ENCODE measurements around the gene TEC.
A peak's percentile ranks its signal among the peaks of the same experiment; 100 is the strongest.

TEC gene

DNA sequence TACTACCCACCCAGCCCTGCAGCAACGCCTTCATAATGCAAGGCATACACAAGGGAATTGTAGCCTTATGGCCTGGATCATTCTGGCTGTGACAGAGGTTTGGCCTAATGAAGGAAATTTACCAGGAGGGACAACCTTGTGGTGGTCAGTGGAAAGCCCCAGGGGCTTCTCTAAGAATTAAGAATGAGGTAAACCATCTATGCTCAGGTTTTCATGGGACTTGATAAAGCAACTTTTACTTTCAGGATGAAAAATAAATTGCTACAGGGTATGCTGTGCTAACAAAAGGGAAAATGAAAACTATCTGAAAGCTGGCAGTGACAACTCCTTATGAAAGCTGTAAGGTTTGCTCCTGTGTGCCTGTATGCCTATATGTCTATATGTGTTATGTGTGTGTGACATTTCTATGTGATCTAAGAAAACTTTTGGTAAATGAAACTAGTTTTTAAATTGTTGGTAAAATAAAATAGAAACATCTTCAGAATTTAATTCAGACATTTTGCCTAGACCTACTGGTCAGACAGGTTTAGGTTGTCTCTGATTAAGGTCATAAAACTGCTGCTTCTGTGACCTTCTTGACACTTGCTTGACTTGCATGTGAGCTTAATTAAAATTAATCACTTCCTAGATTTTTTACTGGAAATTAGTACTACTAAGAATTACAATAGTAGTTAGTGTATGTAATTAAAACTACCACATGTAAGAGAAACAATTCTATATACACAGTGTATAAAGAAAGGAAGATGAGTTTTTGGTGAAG is 115.7 kb downstream of the TEC start:
- no peak for DNase-seq

DNA sequence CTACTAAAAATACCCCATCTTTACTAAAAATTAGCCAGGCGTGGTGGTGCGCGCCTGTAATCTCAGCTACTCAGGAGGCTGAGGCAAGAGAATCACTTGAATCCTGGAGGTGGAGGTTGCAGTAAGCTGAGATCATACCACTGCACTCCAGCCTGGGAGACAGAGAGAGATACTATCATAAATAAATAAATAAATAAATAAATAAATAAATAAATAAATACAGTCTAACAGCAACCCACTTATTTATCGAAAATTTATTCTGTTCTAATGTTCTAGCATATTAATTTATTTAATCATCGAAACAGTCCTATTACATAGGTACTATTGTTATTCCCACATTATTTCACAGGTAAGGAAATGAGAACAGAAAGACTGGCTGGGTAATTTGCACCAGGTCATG is 117.4 kb downstream of the TEC start:
- DNase-seq, result no peak

DNA sequence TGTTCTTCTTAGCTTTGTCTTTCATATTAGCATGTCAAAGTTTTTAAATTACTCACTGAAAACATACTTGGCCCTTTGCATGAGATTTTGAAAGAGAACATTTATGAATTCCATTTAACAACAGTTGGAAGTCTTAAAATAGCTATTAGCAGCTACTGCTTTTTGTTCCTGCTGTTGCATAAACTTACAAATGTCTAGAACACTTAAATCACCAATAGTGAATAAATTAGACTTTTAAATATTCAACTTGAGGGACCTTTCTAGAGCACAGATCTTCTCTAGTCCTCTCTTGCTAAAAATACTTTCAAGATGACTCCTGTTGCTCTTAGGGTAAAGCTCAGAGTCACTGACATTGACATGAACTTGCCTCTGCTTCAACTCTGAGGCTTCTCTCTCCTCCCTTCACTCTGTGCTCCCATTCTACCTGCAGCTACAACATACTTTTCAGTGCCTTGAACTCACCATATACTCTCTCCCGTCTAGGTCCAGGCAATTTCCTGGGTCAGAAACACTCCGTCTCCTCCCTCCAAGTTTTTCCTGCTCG is 119.7 kb downstream of the TEC start:
- DNase-seq, result no peak

DNA sequence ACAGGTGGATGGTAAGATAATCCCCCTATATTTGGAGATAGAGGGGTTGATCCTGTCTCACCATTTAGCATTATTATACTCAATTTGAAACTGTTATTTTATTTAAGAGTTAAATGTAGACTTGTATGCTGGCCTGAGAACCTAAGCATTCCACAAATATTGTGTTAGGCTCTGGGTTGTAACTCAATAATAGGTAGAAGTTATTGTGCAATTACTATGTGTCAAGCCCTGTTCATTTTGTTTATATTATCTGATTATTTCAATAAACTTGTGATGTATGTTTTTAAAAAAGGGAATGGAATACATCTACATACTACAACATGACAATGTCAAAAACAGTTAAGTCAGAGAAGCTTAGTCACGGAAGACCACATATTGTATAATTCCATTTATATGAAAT is 122.0 kb downstream of the TEC start:
- DNase-seq, result no peak

DNA sequence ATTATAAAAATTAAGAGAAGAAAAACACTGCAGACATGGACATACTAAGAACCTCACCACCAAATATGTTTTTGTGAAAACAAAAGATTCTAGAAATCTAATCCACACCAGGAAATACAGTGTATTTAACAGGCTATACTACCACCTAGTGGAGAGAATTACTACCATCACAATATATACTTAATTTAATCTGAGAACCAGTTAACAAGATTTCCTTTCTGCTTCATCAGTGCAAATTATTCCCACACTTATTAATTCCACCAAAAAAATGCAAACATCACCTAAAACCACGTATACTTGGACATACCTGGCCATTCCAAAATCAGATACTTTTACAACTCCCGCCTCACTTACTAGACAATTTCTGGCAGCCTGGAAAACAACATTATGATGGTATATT is 128.6 kb downstream of the TEC start:
- peak; percentile 11 for DNase-seq

DNA sequence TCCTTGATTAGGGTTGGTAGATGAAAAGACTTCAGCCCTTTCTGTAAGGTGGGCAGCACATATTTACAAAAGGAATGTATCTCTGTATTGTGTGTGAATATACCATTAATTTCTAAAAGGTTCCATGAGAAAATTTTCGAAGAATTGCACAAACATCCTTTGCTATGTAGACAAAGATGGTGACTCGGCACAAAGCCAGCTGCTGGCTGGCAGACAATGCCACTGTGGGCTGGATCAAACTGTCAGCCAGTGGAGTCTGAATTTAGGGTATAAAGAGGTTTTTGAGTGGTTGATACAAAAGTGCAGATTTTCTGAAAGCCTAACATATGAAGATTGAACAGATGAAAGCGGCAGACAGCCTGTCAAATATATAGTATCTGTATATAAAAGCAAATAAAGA is 129.9 kb downstream of the TEC start:
- peak; percentile 69 for DNase-seq

DNA sequence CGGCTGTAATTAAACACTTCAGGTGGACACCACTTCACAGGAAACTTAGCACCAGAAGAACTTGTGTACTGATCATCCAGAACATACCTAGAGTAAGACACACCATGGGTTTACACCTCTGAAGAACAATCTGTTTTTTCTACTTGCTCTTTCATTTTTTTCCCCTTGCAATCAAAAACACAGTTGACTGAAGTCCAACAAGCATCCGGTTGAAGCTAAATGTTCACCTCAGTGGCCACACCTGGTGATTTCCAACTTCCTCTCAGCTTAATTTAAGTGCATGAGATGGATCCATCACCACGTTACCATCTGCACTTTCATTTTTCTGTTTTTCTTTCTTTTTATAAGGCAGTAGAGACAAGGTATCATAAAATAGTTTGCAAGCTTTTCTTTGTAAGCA is 130.7 kb downstream of the TEC start:
- DNase-seq, result peak; percentile 78

DNA sequence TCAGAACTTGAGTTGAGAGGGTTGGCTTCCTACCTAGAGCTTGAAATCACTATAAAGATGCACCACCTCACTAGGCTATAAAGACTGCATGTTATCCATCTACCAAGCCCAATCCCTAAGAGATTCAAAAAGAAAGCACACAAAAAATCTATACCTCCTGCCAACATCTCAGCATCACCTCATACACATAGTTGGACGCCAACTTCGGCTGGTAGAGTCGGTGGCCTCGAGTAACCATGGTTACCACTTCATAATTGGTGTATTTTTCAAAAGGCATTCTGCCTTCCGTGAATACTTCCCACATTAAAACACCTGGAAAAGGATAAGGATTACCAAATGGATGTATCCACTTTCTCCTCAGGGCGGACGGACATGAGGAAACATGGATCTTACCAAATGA is 131.1 kb downstream of the TEC start:
- no peak for DNase-seq

DNA sequence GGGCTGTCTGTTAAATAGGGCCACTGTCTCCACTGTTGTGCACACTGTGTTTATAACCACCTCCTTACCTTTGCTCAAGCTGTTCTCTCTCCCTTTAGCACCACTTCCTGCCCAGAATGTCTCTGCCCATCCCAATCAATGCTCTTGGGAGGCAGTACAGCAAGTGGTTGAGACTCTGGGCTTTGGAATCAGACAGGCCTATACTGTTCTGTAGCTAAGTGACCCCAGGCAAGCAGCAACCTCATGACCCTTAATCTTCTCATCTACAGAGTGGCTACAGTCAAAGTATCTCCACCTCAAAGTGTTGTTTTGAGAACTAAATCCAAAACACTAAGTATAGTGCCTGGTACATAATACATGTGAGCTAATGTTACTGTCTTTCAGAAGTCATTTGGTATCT is 131.8 kb downstream of the TEC start:
- no peak for DNase-seq

DNA sequence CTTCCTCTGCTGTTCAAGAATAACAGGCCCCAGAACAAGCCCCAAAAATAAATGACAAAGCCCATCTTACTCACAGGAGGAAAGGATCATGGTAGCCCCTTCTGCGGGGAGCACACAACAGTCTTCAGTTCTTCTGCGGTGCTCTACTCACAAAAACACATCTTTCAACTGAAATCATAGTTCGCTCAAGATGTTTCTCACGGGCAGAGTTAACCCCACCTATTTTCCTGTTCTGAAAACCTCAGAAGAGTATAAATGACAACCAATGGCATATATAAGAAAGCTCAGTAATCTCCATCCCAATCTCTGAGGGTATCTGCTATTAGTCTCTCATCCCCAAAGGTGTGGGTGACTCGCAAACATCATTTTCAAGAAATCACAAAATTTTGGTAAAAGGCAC is 135.6 kb downstream of the TEC start, which contains the start of gene TXK:
TSS of gene TXK (minus strand) at position 170 of the 400 bp plus-strand sequence. CDS start at position 90, 80 bp downstream.
- no peak for DNase-seq

DNA sequence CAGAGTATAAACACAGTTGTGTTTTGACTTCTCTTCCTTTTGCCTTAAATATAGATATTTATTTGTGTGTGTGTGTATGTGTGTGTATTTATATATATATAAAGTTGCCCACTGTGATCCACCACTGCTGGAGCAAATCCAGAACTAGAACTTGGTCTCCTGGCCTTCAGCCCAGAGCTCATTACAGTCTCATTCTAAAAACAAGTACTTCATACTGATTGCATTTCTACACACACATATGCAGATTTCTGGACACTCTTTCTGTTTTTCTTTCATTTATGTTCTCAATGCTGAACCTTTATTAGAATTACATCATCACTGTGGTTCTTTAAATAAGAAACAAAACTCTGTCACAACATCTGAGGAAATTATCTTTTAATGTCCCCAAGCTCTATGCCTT is 136.0 kb downstream of the TEC start:
- DNase-seq, result peak; percentile 4

DNA sequence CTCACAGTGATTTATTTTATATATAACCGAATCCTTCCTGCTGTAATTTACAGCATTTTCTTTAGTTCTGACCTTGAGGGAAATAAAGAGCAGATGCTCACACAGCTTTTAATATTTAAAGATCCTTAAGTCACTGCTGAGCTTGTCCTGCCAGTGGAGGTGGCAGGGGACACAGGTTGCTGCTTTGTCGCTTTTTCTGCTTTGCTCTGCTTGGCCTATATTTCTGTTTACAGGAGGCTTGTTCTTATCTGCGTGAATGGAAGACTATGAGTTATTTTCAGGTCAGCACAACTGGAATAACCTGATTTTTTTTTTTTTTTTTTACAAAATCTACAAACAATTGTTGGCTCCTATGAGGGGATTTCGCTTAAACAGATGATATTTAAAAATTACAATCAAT is 137.9 kb downstream of the TEC start:
- no peak for DNase-seq

DNA sequence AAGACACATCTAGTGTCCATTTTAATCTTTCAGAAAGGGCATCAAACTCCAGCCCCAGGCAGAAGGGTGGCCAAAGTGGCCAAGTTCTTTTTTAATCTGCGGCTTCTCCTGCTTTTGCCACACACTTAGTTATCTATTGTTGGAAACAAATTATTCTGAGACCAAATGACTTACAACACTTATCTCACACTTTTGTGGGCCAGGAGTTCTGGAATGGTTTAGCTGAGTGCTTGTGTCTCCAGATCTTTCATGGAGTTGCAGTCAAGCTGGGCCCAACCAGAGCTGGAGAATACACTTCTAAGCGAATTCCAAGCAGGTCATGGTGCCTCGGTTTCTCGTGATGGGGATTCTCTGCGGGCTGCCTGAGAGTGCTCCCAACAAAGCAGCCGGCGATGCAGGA is 139.5 kb downstream of the TEC start:
- DNase-seq, result no peak

DNA sequence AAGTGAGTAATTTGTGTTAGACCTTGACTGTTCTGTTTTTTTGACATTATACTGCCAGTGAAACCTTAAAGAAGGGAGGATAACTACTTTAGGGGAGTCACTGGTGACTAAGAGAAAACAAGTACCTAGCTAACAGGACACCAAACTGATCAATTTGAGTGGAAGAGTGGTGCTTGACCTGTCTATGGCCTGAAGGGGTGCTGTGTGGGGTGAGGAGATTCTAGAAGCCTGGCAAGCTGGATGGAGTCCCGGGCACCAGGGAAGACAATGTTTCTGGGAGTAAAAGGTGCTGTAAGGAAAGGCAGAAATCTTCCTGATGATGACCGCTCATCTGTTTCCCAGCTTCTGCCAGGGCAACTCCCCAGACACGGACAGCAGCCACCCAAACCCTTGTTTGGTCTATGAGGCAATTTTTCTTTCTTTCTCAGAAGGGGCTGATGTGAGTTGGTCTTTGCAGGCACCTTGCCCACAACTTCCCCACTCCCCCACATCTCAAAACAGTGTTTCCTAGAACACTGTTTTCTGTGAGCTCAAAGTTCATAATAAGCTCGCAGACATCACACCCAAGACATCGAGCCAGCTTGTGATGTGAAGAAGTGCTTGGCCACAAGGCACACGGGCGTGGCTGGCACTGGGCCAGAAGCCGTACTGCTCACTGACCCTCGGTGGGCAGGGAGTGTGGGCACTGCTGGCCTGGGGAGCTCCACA is 140.2 kb downstream of the TEC start:
- DNase-seq, result no peak

DNA sequence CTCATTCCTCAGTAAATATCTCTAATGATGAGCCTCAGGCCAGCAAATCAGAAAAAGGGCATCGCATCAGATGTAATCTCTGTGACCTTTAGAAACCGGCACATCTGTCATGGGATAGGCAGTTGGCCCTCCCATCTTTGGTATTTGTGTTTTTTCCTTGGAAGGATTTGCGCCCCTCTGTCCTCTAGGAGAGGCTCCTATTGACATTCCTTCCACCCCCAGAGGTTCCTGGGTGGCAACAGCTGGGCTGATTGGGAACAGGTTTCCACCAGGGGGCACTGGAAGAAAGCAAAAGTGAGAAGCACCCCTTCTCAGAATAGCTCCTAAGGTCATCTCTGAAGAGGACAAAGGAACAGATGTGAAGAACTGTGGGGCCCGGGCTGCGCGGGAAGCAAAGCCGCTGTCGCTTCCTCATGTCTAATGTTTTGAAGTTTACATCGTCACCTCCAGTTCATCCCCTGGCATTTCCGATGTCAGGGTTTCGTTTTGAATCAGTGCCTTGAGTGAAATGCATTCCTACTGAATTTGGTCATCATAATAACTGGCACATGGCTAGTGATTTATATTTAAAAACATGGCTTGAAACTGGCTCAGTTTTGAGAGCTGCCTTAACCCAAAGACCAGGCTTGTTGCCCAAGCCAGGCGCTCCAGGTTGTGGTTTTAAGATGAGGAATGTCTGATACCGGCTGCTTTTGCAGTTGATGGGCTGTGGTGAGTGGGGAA is 141.8 kb downstream of the TEC start:
- DNase-seq, result peak; percentile 85

DNA sequence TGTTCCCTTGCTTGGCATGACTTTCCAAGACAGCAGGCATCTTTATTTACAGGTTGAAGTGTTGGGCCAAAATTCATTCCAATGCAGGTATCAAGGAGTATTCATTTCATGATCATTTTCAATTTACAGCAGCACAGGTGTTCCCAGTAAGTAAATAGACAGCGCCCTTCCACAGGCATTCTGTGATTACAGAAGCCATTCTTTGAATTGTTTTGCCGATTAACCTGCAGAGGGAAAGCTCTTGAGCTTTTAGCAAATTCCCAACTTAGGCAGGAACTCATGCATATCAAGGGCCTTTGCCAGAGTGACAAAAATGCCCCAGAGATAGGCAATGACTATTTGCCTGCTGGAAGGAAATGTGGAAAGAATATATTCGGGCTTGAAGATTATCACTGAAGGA is 142.4 kb downstream of the TEC start:
- DNase-seq, result no peak

DNA sequence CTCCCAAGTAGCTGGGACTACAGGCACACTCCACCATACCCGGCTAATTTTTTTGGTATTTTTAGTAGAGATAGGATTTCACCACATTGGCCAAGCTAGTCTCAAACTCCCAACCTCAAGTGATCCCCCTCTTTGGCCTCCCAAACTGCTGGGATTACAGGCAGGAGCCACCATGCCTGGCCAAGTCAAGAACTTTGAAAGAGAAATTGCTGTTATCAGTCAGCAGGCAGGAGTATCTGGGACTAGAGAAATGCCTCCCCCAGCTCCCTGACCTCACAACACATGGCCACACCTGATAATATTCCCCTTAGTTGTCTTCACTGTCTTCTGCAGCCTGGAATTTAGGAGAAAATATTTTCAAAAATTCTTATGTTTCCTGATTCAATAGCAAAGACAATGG is 143.0 kb downstream of the TEC start:
- no peak for DNase-seq

DNA sequence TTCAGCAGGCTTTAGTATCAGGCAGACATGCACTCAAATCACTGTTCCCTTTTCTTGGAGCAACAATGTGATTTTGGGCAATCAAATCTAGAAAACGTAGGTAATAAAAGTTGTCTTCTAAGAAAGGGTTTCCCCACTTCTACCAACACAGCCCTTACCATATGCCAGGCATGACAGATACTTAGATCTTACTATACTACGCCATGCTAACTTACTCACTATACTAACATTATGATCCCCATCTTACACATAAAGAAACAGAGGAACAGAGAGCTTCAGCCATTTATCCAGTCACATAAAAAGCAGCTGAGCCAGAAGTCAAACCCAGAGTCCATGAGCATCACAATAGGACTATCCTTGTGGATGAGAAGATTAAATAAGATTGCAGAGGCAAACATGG is 144.8 kb downstream of the TEC start:
- DNase-seq, result no peak

DNA sequence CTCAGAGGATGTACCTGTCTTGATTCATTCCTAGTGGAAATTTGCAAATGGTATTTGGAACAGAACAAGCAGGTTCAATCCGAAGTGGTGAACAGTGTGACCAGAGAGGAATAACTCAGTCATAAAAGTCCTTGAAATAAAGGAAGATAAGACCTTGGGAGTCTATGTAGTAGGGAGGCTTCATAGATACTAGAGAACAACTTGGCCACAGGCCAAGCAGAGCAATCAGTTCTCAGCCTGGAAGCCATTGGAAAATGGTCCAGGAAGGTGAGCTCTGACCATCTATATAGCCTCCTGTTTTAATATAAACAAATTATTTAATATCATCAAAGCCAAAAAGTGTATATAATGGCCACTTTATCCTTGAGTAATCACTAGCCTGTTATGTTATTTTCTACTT is 146.9 kb downstream of the TEC start:
- no peak for DNase-seq

DNA sequence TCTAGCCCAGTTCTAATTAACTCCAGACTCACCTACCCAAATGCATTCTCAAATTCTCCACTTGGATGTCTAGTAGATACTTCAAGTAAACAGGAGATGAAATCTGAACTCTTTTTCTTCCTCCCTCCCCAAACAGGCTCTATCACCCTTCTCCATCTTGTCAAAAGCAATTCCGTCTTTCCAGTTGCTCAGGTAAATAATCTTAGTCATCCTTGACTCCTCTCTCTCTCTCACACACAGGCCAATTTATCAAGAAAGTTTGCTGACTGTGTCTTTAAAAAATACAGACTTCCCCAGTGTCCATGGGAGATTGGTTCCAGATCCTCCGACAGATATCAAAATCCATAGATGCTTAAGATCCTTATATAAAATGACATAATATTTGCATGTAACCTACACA is 148.5 kb downstream of the TEC start:
- no peak for DNase-seq

DNA sequence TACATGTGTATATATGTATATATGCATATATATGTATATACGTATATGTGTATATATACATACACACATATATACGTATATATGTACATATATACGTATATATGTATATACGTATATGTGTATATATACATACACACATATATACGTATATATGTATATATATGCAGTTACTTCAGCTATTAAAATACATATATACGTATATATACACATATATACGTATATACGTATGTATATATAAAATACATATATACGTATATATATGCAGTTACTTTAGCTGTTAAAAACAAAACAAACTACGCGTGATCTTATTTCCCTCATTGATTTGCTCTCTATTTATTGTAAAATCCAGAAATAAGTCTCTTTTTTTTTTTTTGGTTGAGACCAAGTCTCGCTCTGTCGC is 149.5 kb downstream of the TEC start:
- DNase-seq, result no peak

DNA sequence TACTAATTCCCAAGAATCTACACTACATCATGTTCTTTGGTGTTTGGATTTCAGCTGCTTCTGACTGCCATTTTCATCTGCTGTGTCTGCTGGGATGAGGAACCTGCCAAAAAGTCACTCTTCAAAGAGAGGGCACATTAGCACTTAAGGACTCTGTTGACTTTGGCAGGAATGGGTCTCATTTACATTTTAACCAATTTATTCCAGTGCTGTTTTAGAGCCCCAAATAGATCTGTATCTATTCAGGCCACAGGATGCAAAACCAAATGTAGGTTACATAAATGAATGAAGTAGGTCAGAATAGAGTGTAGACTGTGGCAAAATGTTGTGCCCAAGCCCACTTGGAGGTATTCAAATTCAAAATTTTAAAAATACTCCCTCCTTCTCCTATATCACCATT is 150.0 kb downstream of the TEC start:
- DNase-seq, result no peak

DNA sequence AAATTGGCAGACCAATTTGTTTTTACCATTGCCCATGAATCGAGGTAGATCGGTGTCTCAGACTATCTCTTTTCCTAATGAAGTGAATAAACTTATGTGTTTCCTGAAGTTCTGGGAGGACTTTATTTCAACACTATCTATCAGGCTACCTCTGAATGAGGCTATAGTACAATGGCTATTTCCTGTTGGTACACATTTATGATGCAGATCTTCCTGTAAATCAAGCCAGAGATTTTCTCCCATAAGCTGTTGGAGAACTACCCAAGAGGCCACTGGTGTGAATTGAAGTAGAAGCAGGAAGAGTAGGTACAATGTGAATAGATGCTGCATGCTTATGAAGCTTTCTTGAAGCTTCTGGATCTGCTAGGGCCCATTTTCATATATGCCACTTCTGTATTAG is 151.6 kb downstream of the TEC start:
- no peak for DNase-seq

DNA sequence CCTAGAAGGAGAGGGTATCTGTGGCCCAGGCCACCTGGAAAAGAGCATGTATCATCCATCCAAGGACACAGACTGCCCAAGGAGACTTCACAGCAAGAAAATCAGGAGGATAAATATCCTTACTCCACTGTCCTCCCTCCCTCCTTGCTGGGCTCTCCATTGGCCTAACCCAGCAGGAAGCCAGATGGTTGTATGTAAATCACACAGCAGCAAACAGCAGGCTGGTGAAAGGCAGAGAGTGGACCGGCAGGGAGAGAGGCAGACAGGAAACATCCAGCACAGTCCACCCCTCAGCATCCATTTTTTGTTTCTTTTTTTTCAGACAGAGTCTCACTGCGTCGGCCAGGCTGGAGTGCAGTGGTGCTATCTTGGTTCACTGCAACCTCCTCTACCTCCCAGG is 153.1 kb downstream of the TEC start:
- DNase-seq, result no peak
